Dedifferentiated amniotic fluid mesenchymal stem cell (primary cell): ENCODE measurements around the gene TMEM109.

Source experiments
- DNase-seq: peaks from one replicate; pipeline ENCODE4 v3.0.0-alpha.2; 2016; ENCODE audit errors: extremely low spot score

Gene TMEM109

GRCh38 chr11:60910281-60910687 is 3.7 kb upstream of the TMEM109 start:
- DNase-seq: no peak

GRCh38 chr11:60910711-60911380 is 3.1 kb upstream of the TMEM109 start:
- no peak for DNase-seq

- DNase-seq: no peak
Measured at GRCh38 chr11:60912223-60912850, 1.6 kb upstream of the TMEM109 start.

- DNase-seq: no peak
Measured at GRCh38 chr11:60912851-60913528, 968 bp upstream of the TMEM109 start.

GRCh38 chr11:60914633-60915247 is 782 bp downstream of the TMEM109 start:
- peak; percentile 18 for DNase-seq

- peak; percentile 45 for DNase-seq
Measured at GRCh38 chr11:60915248-60915914, 1.4 kb downstream of the TMEM109 start.

GRCh38 chr11:60916669-60917206 is 2.8 kb downstream of the TMEM109 start:
- DNase-seq: no peak

GRCh38 chr11:60917267-60917666 is 3.3 kb downstream of the TMEM109 start:
- DNase-seq: no peak

GRCh38 chr11:60918251-60918938 is 4.4 kb downstream of the TMEM109 start:
- DNase-seq: no peak

- DNase-seq: no peak
Measured at GRCh38 chr11:60918939-60919265, 4.9 kb downstream of the TMEM109 start.

GRCh38 chr11:60919320-60919719 is 5.4 kb downstream of the TMEM109 start:
- DNase-seq: no peak

GRCh38 chr11:60919956-60920355 is 6.0 kb downstream of the TMEM109 start:
- no peak for DNase-seq

GRCh38 chr11:60921259-60921658 is 7.3 kb downstream of the TMEM109 start:
- DNase-seq: no peak

- no peak for DNase-seq
Measured at GRCh38 chr11:60921777-60922335, 7.9 kb downstream of the TMEM109 start.

- no peak for DNase-seq
Measured at GRCh38 chr11:60922906-60923305, 8.9 kb downstream of the TMEM109 start.

- no peak for DNase-seq
Measured at GRCh38 chr11:60923326-60923725, 9.4 kb downstream of the TMEM109 start.

- no peak for DNase-seq
Measured at GRCh38 chr11:60923800-60924109, 9.8 kb downstream of the TMEM109 start.

GRCh38 chr11:60924110-60924905 is 10.3 kb downstream of the TMEM109 start, which contains the start of gene TMEM132A:
TSS of gene TMEM132A (plus strand) at chr11:60924460. CDS start at chr11:60924634, 174 bp downstream.
- DNase-seq: peak; percentile 38

- no peak for DNase-seq
Measured at GRCh38 chr11:60924906-60925853, 11.2 kb downstream of the TMEM109 start.
